Measurements from ENCODE around the gene KIAA0232.

KIAA0232 gene

DNA sequence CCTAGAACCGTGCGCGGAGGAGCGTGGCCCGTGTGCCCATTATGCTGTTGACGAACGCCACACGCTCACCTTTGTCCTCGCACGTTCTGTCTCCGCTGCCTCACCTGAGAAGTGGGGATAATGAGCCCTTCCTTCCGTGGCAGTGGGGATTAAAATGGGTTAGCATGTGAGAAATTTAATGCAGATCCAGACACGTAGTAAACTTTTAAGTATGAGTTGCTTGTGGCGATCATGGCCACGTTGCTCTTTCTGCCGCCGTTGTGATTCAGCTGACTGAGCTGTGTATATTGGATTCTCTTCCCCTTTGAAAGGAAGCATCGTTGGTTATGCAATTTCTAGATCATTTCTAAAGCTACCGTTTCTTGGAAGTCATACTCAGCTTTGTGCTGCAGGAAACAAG is 143.6 kb downstream of the KIAA0232 start:
- no peak for DNase-seq

DNA sequence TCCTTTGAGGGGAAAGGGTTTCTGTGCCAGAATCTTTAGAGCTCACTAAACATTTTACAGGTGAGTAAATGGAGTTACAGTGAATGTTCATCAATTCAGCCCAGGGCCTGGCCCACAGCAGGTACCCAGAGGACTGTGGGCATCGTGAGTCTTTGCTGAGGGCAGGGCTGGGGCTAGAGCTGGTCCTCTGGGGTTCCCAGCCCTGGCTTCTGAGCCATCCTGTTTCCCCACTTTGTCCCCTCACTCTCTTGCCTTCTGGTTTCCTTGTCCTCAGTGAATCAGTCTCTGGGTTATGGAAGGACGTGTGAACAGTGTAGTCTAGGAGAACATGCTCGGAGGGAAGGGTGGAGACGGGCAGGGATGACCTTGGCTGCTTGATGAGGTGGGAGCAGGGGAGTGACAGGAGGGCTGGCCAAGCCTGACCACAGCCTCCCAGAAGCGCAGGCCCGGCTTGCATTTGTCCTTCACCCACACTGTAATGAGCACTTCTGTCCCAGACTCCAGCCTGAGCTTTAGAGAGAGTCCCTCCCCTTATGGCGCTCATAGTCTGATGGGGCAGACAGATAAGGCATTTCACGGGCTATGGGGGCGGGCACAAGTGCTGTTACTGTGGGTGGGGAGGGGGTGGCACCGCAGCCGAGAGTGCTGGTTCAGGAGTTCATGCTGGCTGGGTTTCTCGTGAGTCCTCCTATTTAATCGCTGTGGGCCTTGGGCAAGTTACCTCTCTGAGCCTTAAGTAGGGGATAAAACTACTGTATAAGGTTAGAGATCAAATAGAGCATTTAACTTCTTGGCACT is 144.4 kb downstream of the KIAA0232 start:
- DNase-seq: no peak

DNA sequence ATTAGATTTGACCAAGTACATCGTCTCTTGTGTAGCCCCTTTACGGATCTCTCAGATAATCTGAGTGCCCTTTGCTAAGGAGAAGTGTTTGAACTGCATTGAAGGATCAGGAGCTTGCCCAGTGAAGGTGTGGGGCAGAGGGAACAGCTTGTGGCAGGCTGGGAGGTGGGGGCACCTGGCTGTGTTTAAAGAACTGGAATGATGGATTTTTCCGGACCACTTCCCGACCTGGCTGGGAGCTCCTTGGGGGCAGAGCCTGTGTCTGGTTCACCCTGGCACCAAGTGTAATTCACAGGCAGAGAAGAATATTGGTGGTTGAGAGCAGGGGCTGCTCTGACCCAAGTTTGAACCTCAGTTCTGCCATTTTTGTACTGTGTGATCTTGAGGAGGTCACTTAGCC is 145.6 kb downstream of the KIAA0232 start:
- DNase-seq: no peak

GRCh38 chr4:6929339-6929811 is 146.8 kb downstream of the KIAA0232 start:
- DNase-seq: no peak

DNA sequence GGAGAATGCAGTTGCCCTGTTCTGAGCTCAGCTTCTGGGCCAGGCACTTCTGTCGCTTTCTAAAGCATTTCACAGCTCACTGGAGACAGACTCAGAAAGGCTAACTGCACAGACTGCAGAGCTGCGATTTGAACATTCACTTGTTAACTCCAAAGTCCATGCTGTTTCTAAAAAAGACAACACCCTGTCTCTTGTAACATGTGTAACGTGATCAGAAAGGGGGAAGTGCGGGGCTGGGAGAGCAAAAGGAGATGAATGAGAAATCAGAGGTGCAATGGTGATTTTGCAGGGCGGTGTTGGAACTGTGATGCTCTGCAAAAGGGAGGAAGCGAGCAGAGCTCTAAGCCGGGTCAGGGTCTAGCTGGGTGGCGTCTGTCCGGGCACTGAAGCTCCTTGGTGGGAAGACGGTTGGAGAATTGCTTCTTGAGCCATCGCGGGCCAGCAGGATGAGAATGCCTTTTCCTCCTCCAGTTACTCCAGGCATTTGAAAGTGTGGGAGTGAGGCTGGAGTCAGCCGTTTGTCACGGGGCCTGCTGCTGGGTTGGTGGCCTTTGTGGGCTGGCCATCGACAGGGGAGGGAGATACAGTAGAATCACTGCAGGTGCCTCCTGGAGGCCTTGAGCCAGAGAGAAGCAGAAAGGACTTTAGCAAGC is 147.4 kb downstream of the KIAA0232 start:
- DNase-seq: no peak

- no peak for DNase-seq
Observed at GRCh38 chr4:6932475-6932874, 149.9 kb downstream of the KIAA0232 start.

GRCh38 chr4:6932918-6933317 is 150.4 kb downstream of the KIAA0232 start:
- DNase-seq: no peak

Data from NCI-H1048 (cell line).